Left kidney (tissue), 2 donors: ENCODE results near the gene ENTPD2. TPM values are rescaled to one million over a fixed set of nuclear protein-coding genes. Genes with fewer than 3 reads are reported as not detected.

Source experiments
- DNase-seq: peaks from one replicate; pipeline ENCODE4 v3.0.0-alpha.2; 2013
- polyA plus RNA-seq: library from polyadenylated mRNA; unstranded; fragments of 120-200 nt; gene quantifications from one replicate; pipeline ENCODE4 v1.2.1, GENCODE V29; 2013; ENCODE audit not compliant: insufficient read length

Gene ENTPD2
- polyA plus RNA-seq, 1 donor, result 4.7 TPM

DNA sequence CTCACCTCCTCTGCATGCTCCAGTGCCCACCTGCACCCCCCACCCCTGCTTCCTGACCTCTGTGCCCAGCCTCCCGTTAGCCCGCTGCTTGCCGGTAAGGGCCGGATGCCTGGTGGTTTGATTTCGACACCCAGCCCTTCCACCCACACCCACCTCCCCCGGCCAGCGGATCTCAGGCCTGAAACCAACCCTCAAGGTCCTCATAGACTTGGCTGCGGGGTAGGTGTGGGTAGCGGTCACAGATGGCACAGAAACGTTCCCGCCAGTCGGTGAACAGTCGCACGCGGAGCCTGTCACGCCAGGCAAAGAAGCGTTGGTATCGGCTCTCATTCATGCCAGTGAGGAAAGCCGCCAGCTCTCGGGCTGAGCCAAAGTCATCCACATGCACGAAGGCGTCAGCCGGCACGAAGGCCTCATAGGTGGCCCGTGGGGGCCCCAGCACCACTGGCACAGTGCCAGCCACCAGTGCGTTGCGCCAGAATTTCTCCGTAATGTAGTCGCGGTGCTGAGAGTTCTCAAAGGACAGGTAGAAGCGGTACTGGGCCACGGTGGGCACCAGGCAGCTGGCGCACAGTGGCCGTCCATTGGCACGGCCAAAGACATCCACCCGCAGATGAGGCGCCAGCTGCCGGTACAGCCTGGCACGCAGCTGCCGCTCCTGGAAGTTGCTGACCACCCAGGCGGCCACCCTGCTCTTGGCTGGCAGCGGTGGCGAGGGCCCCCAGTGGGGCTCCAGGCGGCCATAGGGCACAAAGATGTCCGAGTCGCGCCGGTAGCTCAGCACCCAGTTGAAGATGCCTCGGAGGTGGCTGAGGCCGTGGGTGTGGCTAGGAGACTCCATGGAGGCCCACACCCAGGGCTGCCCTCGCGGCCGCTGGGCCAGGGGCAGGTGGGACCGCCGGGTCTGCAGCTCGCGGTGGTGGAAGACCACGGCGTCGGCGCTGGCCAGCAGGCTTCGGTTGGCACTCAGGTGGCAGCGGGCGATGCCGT is 23.0 kb downstream of the ENTPD2 start:
- no peak for DNase-seq

DNA sequence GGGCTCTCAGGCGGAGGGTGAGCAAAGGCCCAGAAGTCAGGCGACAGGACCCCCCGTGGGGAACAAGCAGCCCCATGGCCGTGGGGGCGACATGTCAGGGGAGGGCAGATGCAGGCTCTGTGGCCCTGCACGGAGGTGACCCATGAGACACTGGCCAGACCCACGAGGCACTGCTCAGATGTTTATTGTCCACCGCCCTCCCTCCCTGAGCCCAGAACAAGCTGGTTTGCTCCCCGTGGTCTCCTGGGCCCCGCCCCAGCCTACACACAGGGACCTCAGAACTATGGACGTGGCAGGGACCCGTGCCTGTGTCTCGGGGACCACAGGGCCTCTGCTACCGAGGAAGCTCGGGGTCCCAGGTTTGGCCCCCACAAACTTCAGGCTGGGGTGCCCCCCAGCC is 23.9 kb downstream of the ENTPD2 start:
- no peak for DNase-seq

DNA sequence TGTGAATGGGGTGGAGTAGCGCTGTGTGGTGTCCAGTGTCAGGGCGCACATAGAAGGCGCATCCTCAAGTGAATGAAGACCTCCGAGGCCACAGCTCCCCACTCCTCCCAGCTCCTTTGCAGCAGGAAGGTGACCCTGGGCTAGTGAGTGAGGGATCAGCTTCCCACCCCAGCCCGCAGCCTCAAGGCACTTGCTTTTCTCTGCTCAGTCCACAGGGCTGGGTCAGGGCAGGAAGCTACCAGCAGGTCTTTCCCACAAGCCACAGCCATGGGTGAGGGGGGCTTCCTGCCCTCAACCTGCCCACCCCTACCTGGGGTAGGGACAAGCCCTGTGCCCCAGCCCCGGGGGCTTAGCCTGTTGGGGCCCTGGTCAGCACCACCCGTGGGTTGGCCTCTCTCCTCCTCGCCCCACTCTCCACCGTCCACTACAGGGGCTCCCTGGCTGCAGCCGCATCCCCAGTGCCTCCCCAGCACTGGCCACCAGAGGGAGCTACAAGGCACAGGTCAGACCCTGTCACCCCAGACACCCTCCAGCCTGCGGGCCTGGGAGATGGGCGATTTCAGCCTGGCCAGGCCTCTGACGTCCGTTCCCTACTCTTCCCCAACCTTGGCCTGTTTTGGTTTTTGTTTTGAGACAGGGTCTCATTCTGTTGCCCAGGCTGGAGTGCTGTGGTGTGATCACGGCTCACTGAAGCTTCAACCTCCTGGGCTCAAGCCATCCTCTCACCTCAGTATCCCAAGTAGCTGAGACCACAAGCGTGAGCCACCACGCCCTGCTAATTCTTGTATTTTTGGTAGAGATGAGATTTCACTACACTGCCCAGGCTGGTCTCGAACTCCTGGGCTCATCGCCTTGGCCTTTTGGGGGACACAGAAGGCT is 24.6 kb downstream of the ENTPD2 start:
- no peak for DNase-seq

DNA sequence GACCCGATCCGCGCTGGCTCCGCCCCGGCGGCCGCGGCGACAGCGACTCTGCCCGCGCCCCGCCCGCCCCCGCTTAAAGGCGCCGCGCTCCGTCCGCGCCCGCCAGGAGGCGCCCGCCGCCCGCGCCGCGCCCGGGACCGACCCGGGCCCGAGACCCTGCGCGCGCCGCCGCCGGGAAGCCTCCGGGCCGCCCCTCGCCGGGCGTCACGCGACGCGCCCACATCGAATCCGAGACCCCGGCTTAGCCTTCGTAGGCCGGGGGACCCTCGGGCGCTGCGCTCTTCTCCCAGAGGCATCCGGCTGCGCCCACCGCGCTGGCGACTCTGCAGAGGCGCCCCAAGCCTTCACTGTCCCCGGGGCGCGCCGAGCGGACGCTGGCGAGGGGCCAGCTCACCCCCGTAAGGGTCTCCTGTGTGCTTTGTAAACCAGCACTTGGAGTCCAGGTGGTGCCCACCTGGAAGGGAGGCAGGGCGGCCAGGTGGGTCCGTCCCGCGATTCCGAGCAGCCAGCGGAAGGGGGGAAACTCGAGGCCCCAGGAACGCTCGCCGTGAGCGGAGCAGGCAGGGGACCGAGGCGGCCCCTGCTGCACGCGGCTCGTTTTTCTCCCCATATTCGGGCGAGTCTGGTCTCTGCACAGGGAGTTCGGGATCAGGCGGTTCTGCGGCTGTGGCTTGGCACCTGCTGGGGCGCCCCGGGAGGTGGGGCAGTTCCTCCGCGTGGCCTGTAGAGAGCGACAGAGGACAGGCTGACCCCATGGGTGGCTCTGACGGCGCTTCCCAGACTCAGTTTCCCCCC is 25.4 kb downstream of the ENTPD2 start:
- no peak for DNase-seq

DNA sequence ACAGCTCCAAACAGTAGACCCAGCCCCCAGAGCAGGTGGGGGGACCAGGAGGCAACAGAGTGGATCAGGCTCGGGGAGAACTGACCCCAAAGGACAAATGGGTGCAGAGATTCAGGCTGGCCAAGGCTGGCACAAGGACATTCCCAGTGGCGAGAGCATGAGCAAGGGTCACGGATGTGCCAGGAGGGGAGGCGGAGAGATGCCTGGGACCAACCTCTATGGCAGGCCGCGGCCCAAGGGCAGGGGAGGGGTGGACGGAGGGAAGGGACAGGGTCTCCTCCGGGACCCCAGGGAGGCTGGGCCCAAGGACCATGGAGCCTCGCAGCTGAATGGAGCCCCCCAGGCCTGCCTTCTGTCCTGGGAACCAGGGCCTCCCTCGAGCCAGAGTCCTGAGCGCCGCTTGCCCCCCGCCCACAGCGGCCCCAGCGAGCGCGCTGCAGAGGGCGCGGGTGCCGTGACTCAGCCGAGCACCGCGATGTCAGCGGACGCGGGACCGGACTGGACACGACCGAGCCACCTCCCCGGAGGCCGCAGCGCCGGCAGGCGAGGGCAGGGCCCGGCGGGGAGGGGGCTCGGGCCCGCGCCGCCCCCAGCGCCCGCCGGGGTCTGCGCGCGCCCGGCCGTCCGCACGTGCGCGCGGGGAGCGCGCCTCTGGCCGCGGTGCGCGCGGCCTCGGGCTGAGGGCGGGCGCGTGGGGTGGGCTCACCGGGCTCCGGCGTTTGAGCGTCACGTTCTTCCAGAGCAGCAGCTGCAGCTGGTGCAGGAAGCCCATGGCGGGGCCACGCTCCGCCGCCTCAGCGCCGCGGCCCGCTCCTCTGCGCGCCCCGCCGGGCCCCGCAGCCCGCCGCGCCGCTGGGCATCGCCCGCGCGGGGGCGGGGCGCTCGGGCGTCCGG is 26.2 kb downstream of the ENTPD2 start, which contains the start of gene ABCA2:
Gene ABCA2, minus strand, starts transcription at position 869 of the 894 bp plus-strand sequence. Its CDS starts 97 bp downstream, at position 772.
- DNase-seq, result no peak

DNA sequence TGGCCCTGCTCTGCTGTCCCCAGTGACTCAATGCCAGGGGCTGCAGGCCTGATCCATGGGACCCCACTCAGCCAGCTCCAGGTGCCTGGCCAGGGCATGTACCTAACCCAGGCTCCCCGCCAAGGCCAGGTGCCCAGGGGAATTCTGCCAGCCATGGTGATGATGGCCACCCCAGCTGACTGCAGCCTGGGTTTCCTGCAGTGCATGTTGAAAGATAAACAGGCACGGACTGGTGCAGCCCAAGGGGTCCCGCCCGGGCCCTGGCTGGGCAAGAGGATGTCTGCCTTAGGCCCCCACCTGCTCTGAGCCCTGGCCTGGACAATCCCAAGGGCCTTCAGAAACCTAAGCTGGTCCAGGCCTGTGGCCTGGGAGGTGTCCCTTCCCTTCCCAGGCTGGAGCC is 27.0 kb downstream of the ENTPD2 start:
- no peak for DNase-seq

DNA sequence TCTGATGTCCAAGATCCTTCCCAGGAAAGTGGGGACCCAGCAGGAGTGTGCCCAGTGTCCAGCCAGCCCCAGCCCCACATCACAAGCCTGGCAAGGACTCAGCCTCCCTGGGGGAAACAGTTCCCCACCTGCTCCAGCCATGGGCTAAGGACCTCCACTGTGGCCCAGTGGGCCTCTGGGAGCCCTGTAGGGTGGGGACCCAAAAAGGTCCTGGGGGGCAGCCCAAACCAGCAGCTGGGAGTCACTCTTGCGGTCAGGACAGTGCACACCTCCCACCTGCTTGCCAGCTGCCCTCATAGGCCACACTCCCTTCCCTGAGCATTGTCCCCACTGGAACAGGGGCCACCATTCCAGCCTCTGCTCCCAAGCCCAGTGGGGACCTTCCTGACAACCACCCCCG is 27.5 kb downstream of the ENTPD2 start:
- no peak for DNase-seq

DNA sequence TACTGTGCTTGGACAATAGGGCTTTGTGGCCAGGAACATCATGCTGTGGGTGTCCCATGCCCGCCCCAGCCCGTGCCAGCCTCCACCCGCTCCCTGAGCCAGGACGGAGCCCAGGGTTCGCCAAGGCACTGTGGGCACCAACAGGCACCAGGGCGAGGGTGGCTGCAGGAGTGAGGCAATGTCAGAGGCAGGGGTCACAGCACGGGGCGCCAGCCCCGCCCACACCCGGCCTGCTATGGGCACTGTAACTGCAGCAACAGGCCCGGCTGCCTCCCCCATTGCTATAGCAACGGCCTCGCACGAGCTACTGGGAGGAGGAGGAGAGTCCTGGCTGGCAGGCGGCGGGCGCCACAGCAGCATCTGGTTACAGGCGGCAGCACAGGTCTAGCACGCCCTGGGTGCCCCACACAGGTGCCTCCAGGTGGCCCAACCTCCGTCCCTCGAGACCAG is 28.3 kb downstream of the ENTPD2 start:
- DNase-seq, result peak; percentile 84

DNA sequence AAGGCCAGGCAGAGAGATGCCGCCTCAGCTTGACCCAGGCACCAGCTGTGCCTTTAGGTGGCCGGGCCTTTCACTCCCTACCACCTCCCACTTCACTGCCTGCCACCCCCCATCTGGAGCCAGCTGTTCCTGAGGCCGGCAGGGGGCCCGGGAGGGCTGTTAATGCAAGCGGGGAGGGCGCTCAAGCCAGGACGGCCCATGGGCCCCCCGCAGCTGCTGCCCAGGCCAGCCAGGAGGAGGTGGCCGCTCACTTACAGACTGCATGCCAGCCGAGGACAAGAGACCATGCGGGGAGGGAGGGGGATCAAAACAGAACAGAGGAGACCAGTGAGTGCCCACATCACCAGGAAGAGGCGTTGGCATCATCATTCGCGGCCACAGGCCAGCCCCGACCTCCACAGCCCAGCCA is 30.3 kb downstream of the ENTPD2 start:
- no peak for DNase-seq

DNA sequence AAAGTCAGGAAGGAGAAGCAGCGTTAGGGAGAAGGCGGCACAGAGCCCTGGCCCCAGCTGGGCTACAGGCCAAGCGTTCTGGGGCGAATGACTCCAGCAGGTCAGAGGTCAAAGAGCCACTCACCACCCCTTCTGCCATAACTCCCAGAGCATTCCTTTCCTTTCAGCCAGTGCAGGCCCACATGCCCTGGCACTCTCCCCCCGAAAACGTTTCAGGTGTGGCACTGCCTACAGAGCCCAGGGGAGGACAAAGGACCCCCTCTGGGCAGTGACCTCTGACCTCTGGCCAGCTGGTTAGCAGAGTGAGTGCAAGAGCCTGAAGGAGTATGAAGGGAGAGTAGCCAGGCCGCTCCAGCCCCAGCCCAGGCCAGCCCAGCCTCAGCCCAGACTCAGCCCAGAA is 30.7 kb downstream of the ENTPD2 start:
- no peak for DNase-seq

DNA sequence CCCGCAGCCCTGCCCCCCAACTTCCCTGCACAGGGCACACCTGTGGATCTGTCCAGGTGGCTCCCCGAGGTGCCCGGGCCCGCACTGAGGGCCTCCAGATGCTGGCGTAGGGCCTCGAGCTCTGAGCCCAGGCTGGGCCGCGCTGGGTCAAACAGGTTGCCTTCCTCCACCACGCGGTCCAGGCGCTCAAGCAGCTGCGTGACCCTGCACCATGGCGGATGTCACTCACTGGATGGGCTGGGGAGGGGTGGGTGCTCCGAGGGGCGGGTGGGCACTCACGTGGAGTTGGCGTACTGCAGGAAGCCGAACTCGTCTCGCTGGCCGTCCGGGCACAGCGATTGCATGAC is 31.2 kb downstream of the ENTPD2 start:
- no peak for DNase-seq

DNA sequence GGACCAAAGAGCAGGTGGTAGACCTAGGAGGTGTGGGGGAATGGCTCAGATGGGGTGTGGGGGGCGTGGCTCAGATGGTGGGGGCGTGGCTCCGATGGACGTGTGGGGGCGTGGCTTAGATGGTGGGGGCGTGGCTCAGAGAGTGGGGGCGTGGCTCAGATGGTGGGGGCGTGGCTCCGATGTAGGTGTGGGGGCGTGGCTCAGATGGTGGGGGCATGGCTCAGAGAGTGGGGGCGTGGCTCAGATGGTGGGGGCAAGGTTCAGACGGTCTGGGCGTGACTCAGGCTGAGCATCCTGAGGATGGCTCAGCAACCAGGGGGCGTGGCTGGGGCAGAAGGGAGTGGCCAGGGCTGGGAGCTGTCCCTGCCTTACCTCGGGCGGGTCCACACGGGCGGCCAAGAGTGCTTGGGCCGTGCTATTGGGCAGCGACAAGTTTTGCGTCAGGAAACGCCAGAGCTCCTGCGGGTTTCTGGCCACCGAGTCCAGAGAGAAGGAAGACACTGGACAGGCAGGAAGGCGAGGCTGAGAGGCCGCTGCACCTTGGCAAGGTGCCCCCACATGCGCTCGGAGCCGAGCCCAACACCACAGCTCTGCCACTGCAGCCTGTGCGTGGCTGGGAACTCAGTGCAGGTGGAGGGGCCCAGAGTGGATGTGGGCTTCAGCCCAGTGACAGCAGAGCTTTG is 31.7 kb downstream of the ENTPD2 start:
- DNase-seq, result no peak

DNA sequence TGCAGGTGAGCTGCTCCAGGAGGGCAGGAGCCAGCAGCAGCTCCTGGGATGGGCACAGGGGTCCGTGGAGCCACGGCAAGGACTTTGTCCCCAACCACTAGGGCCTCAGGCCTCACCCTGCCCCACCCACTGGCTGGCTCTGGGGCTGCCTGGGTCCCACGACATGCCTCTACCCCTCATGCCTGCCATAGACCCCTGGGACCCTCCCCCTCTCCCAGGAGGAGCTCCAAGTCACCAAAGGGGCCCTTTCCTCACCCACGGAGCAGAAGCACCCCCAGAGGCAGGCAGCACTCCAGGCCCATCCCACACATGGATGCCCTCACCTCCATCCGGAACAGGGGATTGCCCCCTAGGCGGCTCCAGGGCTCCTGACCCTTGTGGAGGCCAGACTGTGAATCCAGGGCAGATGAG is 32.3 kb downstream of the ENTPD2 start:
- DNase-seq, result no peak

DNA sequence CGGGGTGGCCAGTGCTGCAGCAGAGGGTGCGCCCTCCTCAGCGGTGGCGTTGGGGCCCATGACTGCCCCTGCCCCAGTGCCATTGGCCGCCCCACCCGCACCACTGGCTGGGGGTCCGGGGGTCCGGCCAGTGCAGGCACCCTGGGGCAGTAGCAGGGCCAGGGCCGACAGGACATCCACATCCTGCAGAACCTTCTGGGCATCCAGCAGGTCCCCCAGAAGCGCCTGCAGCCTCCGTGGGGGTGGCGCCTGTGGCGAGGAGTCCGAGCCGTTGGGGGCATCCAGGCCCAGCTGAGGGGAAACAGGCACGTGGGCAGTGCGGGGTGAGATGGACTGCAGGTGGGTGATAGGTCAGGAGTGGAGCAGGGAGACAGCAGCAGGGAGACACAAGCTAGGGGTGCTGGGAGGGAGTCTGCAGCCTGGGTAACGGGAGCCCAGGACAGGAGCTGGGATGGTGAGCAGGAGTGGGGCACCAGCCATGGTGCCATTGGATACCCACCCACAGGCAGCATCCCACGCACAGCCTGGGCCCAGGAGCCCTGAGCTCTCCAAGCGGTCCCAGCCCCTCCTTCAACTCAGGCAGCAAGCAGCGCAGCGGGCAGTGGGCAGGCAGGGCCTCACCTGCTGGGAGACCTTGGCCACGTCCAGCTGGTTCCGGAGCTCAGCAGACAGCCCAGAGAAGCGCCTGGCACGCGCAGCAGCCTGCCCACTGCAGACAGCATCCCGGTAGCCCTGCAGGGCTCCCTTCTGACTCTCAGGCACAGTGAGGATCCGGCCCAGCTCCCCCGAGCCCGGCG is 32.9 kb downstream of the ENTPD2 start:
- no peak for DNase-seq

DNA sequence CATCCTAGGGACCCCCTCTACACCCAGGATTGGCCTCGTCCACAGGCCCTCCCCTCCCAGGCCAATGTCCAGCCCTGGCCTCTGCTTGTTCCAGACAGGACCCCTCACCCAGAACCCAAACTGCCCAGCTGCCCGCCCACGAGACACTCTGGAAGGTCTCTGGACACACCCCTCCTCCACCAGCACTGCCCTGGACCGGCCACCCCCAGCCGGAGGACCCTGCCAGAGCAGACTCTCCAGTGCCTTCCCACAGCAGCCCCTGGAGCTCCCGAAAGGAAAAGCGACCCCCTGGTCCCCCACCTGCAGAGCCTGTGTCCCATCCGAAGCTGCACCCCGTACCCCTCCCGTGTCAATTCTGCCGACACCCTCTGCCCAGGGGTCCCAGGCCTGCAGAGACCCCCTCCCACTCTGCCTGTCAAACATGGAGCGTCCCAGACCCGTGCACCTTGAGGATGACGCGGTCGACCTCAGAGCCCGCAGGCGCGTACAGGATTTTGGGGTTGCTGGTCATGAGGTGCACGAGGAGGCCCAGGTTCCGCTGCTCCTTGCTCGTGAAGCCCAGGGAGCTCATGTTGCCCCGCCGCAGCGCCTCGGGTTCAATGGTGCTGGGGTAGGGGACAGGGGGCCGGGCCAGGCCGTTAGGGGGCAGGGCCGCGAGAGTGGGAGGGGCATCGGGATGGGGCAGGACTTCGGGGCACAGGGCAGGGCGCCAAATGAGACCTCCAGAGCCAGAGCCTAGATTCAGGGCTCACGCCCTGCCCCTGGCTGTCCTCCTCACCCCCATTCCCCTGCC is 33.8 kb downstream of the ENTPD2 start:
- DNase-seq, result no peak

DNA sequence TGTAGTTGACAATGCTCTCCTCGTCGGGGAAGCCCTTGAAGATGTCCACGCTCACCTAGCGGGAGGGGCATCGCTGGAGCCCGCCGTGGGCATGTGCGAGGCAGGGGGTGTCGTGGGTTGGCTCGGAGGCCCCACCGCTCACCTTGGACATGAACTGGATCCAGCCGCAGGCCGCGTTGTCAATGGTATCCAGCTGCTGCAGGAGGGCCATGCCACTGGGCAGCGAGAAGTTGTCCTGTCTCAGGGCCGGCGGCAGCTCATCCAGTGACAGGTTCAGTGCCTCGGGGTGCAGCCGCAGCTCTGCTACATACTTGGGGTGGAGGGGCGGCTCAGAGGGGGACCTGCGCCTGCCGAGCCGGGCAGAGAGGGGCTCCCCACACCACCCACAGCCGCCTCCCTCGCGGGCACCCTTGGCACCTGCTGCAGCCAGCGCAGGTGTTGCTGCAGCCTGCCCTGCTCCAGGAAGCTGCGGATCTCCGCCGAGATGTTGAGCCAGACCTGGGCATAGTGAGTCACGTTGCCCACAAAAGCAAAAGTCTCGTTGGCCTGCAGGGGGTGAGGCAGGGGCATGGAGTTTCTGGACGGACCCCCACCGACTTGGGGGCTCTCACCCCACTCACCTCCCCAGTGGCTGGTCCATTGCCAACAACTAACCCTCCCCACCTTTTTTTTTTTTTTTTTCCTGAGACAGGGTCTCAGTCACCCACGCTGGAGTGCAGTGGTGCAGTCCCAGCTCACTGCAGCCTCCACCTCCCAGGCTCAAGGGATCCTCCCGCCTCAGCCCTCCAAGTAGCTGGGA is 34.9 kb downstream of the ENTPD2 start:
- no peak for DNase-seq

DNA sequence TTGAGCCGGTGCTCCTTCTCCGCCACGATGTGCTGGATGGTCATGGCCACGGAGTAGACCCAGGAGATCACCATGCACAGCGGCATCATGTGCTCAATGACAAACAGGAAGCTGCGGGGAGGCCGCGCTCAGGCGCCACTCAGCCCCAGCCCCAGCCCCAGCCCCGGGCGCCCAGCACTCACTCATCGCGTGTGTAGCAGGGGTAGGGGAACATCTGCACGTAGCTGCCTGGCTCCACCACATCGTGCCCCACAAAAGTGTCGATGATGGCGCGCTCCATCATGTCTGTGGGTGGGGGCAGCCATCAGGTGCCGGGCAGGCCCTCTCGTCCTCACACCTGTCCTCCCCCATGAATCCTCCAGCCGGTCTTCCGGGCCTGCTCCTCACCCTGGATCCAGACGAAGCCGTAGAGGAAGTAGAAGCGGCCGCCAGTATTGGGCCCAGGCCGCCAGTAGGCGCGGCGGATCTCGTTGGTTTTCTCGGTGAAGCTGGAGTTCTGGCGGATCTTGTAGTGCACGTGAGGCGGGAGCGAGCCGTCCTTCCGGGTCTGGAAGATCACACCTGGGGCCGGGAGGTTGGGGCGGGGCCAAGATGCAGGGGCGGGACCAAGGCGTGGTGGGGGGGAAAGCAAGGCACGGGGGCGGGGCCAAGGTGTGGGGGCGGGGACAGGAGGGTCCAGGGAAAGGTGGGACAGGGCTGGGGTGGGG is 35.9 kb downstream of the ENTPD2 start:
- DNase-seq, result no peak
